Stimulated activated CD8-positive, alpha-beta memory T cell treated with anti-CD3 and anti-CD28 coated beads, Interleukin-2, amount 100 ng/mL, for 48 hours (primary cell): ENCODE results near the gene GPR162.

ENCODE experiments used
- DNase-seq, 2 donors: peaks; one replicate each; pipeline ENCODE4 v3.0.0-alpha.2; 2020; ENCODE audit warnings: low read depth in 2 of 2

GPR162 gene

DNA sequence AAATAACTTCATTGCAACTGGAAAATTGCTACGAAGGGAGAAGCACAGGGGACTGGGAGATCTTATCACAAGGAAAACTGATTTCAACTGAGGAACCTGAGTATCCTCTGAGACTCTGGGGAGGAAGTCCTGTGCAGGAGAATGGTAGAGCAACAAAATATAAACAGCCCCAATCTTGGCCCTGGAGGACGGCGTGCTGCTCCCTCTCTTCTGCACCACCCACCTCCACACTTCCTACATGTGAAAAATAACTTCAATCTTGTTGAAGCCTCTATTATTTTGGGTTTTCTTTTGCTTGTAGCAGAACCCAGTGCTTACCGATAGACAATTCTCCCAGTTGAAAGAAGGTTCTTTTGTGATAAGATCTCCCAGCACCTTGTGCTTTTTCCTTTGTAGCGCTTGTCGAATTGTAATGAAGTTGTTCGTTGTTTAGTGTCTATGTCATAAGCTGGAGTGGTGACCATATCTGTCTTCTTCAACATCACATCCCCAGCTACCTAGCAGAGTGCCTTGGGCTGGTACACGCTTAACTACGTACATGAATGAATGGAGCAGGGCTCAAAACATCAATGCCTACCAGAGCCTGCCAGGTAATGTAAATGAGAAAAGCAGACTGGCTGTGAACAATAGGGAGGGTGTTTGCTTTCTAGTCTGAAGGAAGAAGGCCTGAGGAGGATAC, 35.1 kb upstream of the GPR162 start:
- no peak for DNase-seq

DNA sequence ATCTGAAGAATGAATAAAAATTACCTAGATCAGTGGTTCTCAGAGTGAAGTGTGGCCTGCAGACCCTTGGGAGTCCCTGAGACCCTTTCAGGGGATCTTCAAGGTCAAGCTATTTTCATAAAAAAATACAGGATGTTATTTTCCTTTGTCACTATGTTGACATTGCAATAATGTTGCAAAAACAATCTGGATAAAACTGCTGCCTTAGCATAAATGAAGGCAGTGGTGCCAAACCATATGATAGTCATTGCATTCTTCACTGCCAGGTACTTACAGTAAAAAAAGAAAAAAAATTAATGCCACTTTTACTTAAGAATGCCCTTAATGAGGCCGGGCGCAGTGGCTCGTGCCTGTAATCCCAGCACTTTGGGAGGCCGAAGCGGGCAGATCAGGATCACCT, 34.3 kb upstream of the GPR162 start:
- DNase-seq, result no peak

- no peak for DNase-seq
Observed at GRCh38 chr12:6788972-6789924, 32.4 kb upstream of the GPR162 start, which contains the start of gene CD4. TSS of gene CD4 (plus strand) at chr12:6789528. CDS start at chr12:6800139, 10,611 bp downstream.

DNA sequence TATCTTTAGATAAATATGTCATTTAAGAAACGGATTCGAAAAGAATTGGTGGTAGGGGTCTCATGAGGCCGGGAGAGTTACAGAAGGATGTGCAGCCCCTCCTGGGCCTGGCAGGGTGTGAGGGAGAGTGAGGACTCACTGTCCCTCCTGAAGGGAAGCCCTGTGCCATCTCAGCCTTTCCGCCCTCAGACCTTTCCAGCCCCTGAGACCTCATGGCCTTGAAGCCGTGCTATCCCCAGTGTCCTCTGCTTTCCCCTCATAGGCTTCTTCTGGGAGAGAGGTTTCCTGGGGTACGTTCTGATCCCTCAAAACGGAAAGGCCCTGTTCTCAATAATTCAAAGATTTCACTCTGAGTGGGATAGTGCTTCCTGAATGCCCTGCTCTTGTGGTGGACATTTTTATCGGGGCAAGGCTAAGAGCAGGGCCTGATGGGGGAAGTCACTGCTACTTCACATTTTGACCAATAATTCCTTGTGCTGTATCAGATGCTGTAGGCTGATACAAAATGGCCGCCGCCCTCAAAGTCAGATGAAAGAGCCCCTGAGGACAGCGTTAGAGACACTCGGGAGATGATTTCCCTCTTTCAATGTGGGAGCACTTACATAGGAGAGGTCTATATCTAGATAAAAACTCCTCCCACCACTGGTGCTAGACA, 31.0 kb upstream of the GPR162 start:
- no peak for DNase-seq

DNA sequence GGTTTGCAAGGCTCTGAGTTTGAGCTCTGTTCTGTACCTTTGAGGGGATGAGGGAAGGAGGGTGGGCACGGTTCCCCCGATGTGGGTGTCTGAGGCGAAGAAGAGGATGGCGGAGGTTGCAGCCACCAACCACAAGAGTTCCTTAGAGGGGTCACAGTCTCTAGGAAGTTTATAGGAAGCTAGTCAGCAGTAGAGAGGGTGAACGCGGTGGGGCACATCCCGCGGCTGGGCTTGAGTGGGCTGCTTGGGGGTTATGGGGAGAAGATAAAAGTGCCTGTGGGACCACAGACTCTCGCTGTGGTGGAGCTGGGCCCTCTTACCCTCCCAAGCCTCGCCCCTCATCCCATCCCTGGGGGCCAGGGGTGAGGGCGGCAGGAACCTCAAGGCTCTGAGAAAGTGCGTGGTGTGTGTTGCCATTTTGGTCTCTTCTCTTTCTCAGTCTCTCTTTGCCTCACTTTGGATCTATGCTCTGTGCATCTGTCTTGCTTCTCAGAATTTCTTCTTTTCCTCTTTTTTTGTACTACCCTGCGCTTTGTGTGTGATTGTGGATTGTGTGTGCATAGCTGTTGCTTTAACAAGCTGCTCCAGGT, 29.6 kb upstream of the GPR162 start:
- no peak for DNase-seq

DNA sequence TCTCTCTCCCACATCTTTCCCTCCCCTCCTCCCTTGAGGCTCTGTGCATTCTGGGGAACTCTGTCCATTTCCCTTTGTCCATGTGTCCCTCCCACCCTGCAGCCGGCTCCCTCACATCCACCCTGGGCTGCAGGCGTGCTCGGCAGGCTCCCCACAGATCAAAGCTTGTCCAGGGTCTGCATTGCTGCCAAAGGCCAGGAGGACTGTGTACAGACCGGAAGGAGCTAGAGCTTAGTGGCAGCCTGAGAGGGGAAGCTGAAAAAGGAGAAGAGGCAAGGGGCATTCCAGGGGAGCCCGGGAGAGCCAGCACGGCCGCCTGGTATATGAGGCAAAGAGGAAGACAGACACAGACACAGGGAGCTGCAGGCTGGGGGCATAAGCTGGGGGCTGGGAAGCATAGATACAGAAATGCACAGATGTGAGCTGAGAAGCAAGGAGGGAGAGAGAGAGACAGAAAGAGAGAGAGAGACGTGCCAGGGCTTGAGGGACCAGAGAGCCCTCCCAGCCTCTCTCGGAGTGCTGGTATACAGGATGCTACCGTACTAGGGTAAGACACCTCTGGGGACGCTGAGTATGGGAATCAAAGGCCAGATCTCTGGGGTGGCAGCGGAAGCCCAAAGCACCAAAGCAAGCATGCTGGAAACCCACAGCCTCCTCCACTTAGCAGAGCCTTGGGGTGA, 29.0 kb upstream of the GPR162 start:
- no peak for DNase-seq

DNA sequence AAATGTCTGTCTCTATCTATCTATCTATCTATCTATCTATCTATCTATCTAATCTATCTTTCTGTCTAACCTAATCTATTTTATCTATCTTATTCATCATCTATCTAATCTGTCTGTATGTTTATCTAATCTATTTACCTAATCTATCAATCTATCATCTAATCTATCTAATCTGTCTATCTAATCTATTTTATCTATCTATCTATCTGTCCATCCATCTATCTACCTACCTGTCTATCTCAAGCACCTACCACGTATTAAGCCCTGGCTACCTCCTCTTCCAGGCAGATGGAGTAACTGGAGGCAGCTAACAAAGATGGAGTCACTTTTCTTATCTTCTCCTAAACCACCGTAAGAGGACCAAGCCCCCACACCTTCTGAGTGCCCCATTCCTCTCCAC, 26.5 kb upstream of the GPR162 start:
- no peak for DNase-seq

- DNase-seq, result no peak
Observed at GRCh38 chr12:6796576-6796975, 25.0 kb upstream of the GPR162 start.

DNA sequence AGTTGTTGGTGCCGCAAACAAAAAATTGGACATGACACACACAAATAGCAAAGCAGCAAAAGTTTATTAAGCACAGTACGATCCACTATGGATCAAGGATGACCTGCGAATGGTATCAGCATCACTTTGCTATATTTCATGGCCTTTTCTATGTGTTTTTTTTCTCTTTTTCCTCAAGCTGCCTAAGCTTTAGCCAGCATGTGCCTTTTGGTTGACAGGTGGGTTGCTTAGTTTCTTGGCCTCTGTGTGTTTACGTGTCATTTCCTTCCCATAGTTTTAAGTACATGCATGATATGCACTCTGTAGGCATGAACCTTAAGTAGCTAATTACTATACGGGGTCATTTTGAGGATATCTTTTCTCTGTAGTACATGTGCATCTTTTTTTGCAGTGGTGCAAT, 22.5 kb upstream of the GPR162 start:
- DNase-seq, result no peak

- DNase-seq, result no peak
Observed at GRCh38 chr12:6807170-6807569, 14.5 kb upstream of the GPR162 start.

GRCh38 chr12:6809056-6809455, 12.6 kb upstream of the GPR162 start:
- no peak for DNase-seq

GRCh38 chr12:6810758-6811157, 10.9 kb upstream of the GPR162 start:
- DNase-seq, result no peak

- DNase-seq, result no peak
Observed at GRCh38 chr12:6813363-6813762, 8.3 kb upstream of the GPR162 start.

- DNase-seq, result no peak
Observed at GRCh38 chr12:6816598-6816997, 5.0 kb upstream of the GPR162 start.

- no peak for DNase-seq
Observed at GRCh38 chr12:6817098-6817497, 4.5 kb upstream of the GPR162 start.

- DNase-seq, result no peak
Observed at GRCh38 chr12:6817662-6818157, 3.9 kb upstream of the GPR162 start.

DNA sequence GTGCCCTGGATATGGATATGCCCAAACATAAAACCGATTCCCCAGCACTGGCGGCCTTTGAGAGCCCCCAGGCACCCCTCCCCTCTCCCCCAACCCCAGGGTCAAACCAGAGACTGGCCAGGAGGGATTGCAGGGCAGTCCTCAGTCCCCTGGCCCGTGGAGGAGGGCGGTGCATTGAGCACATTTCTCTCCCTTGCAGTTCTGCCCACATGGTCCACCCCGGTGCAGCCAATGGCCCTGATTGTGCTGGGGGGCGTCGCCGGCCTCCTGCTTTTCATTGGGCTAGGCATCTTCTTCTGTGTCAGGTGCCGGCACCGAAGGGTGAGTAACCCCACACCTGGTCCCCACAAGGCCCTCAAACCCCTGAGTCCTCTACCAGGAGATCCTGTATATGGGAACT, 3.4 kb upstream of the GPR162 start:
- DNase-seq, result no peak

DNA sequence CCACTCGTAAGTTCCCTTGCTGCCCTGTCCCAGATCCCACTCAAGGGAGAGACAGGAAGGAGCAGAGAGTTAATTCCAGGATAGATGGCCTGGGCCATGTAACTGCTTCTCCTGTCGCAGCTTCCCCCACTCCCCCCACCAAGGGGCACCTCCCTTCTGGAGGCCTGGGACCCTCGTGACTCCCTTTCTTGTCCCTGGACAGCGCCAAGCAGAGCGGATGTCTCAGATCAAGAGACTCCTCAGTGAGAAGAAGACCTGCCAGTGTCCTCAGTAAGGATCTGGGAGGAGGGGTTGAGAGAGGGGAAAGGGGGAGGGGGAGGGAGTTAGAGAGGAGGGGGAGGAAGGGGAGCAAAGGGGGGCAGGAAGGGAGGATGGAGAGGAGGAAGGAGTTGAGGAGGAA, 3.0 kb upstream of the GPR162 start:
- DNase-seq, result no peak

GRCh38 chr12:6819106-6820030, 2.3 kb upstream of the GPR162 start:
- DNase-seq, result no peak

DNA sequence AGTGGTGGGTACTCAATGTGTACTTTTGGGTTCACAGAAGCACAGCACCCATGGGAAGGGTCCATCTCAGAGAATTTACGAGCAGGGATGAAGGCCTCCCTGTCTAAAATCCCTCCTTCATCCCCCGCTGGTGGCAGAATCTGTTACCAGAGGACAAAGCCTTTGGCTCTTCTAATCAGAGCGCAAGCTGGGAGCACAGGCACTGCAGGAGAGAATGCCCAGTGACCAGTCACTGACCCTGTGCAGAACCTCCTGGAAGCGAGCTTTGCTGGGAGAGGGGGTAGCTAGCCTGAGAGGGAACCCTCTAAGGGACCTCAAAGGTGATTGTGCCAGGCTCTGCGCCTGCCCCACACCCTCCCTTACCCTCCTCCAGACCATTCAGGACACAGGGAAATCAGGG, 1.5 kb upstream of the GPR162 start:
- DNase-seq, result no peak
